ENCODE results near the gene ANGEL2. TPM values are rescaled to one million over a fixed set of nuclear protein-coding genes. Genes with fewer than 3 reads are reported as not detected.

Gene ANGEL2
- total and polyA plus RNA-seq, 2 of the 13 experiments (the other 11 are each of a cell fraction or from before 2014, with no cell fraction given): 12.3 to 25.4 TPM

DNA sequence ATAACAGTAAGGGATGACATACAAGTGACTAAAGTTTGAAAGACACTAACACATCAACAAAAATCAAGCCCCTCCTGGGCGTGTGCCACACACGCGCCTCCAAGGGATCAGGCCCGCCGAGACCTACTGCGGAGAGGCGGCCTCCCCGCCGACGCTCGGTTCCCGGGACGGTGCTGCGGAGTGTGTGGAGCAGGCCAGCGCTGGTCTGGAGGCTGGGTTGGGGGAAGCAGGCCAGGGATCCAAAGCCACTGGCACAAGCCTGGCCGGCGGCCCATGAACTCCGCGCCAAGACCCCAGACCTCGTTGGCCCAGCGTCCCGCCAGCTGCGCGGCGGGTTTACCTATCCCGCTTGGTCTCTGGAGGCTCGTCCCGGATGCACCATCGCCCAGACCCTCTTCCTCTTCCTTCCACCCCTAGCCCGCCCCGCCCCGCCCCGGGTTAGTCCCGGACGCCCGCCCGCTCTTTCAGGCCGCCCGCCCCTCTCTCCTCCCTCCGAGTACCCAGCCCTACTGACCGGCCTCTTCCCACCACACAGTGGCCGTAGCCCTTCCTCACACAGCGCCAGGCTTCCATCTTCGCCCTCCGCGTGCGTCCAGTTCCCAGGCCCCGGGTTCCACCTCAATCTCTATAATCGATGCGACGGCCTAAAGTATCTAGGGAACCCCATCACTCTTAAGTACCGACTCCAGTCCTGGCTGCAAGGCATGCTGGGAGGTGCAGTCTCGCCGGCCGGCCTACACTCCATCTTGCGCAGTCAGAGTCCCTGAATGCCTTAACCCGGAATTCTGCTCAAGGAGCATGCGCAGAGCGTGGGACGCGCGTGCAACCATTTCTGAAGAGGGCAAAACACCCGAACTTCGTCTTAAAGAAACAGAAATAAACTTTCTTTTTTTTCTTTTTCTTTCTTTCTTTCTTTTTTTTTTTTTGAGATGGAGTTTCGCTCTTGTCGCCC lies at the start of gene ANGEL2 (continued):
- TF ChIP-seq ZGPAT (CRISPR knock-in tag; IDR thresholded peaks at IDR 0.05): peak; percentile 73; the same call in 1 of the 2 replicates
- TF ChIP-seq ZNF143 (CRISPR knock-in tag; IDR thresholded peaks at IDR 0.05): peak; percentile 90
- TF ChIP-seq, protein P1, sequence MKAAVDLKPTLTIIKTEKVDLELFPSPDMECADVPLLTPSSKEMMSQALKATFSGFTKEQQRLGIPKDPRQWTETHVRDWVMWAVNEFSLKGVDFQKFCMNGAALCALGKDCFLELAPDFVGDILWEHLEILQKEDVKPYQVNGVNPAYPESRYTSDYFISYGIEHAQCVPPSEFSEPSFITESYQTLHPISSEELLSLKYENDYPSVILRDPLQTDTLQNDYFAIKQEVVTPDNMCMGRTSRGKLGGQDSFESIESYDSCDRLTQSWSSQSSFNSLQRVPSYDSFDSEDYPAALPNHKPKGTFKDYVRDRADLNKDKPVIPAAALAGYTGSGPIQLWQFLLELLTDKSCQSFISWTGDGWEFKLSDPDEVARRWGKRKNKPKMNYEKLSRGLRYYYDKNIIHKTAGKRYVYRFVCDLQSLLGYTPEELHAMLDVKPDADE (CRISPR knock-in tag; IDR thresholded peaks at IDR 0.05): no peak
- TF ChIP-seq ARHGAP35 (CRISPR knock-in tag; IDR thresholded peaks at IDR 0.05; ENCODE audit: borderline replicate concordance): peak; percentile 62; the same call in 1 of the 2 replicates
- TF ChIP-seq CHD4 (IDR thresholded peaks at IDR 0.05; ENCODE audit: borderline replicate concordance, low read length): no peak
- TF ChIP-seq WIZ (CRISPR knock-in tag; IDR thresholded peaks at IDR 0.05): peak; percentile 75; the same call in 1 of the 2 replicates
- no peak for TF ChIP-seq SP1 (IDR thresholded peaks at IDR 0.05)
- TF ChIP-seq SP1 (CRISPR knock-in tag; IDR thresholded peaks at IDR 0.05): 0 out of 2 replicates have a peak, but pooled peaks have one; percentile 26
- peak; percentile 69; the same call in 1 of the 2 replicates for TF ChIP-seq NKX3-1 (CRISPR knock-in tag; IDR thresholded peaks at IDR 0.05)
- peak; percentile 83 for TF ChIP-seq DRAP1 (CRISPR knock-in tag; IDR thresholded peaks at IDR 0.05)
- TF ChIP-seq ZBTB49 (CRISPR knock-in tag; IDR thresholded peaks at IDR 0.05; ENCODE audit: borderline replicate concordance): no peak
- no peak for TF ChIP-seq ZKSCAN1 (IDR thresholded peaks at IDR 0.05; ENCODE audit: low read length)
- TF ChIP-seq, protein P2, sequence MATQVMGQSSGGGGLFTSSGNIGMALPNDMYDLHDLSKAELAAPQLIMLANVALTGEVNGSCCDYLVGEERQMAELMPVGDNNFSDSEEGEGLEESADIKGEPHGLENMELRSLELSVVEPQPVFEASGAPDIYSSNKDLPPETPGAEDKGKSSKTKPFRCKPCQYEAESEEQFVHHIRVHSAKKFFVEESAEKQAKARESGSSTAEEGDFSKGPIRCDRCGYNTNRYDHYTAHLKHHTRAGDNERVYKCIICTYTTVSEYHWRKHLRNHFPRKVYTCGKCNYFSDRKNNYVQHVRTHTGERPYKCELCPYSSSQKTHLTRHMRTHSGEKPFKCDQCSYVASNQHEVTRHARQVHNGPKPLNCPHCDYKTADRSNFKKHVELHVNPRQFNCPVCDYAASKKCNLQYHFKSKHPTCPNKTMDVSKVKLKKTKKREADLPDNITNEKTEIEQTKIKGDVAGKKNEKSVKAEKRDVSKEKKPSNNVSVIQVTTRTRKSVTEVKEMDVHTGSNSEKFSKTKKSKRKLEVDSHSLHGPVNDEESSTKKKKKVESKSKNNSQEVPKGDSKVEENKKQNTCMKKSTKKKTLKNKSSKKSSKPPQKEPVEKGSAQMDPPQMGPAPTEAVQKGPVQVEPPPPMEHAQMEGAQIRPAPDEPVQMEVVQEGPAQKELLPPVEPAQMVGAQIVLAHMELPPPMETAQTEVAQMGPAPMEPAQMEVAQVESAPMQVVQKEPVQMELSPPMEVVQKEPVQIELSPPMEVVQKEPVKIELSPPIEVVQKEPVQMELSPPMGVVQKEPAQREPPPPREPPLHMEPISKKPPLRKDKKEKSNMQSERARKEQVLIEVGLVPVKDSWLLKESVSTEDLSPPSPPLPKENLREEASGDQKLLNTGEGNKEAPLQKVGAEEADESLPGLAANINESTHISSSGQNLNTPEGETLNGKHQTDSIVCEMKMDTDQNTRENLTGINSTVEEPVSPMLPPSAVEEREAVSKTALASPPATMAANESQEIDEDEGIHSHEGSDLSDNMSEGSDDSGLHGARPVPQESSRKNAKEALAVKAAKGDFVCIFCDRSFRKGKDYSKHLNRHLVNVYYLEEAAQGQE (IDR thresholded peaks at IDR 0.05; ENCODE audit: borderline replicate concordance in 1 of 2, low read depth in 1 of 2, low read length in 2 of 2): peak in 1 of 2 experiments; percentile 18; a peak in 1 of 4 replicates
- TF ChIP-seq ZUFSP (CRISPR knock-in tag; IDR thresholded peaks at IDR 0.05; ENCODE audit: borderline replicate concordance): no peak
- no peak for TF ChIP-seq ZNF839 (CRISPR knock-in tag; IDR thresholded peaks at IDR 0.05; ENCODE audit: borderline replicate concordance)
- peak; percentile 77 for TF ChIP-seq CREM (IDR thresholded peaks at IDR 0.05)
- no peak for TF ChIP-seq CREM (CRISPR knock-in tag; IDR thresholded peaks at IDR 0.05)

Data from HepG2 (cell line).